ENCODE measurements around the gene SPECC1L.
A peak's percentile ranks its signal among the peaks of the same experiment; 100 is the strongest.
"Not testable (repeated sequence)": the region's sequence is repeated elsewhere in the genome, so short reads cannot be mapped to it uniquely, and the experiment has no call there.

SPECC1L gene

DNA sequence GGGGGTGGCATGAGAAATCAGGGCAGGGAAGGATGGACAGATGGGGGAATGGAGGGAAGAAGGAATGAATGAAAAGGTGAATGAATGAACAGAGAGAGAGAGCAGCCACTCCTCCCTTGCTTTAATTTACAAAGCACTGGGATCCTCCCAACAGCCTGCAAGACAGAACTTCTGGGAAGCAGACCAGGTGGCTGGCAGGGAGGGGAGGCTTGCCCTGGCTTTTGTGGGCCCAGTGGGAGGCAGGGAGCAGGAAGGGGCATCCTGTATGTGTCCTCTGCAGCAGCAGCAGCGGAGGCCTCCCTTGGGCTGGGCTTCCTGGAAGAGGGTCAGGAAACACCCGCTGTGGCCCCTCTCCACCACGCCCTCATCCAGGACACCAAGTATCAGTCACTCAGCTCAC, 27.2 kb upstream of the SPECC1L start:
- Mint-ChIP-seq H3K4me3 (peak overlapping the region; percentile 52), H3K27ac (peak overlapping the region; percentile 79), H3K4me1 (peaks cover 30% of the 10 kb centered on the region)
- H3K27me3 Mint-ChIP-seq, H3K36me3 Mint-ChIP-seq, H3K9me3 Mint-ChIP-seq, ATAC-seq: not testable (repeated sequence)

DNA sequence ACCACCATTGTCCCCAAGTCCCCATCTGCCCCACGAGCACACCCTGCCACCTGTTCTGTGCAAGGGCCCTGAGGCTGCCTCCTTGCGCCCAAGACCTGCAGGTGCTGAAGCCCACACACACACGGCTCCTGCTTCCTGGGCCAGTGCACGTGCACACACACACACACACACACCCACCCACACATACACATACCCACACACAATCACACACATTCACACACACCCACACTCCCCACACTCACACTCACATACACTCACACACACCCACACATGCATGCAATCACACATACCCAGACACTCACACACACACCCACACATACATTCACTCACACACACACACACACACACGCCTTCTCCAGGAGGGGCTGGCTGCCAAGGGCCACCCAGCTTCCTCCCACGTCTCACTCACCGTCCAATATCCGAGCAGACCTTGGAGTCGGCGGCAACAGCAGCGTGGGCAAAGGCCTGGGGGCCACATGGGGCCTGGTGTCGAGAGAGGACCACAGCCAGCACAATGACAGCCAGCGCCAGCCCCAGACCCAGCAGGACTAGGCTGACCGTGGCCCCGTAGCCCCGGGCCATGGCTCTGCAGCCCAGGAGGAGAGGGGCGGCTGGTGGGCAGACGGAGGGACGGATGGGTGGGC, 26.4 kb upstream of the SPECC1L start:
- Mint-ChIP-seq H3K9me3 (no peaks in the 10 kb centered on the region), H3K4me1 (peaks cover 30% of the 10 kb centered on the region), H3K4me3 (no peak overlapping the region), H3K27me3 (no peaks in the 10 kb centered on the region), H3K27ac (peak overlapping the region; percentile 14), H3K36me3 (no peaks in the 10 kb centered on the region)
- no peak for ATAC-seq

DNA sequence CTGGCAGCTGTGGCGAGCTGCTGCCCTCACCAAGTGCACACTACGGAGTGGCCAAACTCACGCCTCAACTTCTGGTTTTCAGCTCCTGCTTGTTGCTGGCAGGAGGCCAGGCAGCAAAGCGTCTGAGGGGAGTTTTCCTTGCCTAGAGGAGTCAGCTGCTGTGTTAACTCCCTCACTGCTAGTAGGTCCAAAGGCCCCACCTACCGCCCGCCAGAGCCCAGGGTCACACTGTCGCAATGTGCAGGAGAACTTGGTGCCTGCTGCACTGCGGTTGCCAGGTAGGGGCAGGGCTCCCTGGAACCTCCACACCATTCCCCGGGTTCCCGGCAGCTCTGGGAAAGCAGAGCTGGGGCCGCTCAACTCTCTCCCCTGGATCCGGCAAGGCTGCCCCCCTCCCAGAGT, 25.6 kb upstream of the SPECC1L start, which contains the start of gene GGT5:
Gene GGT5, minus strand, starts transcription at position 53 of the 402 bp plus-strand sequence. CDS start 357 bp downstream, outside the sequence.
- ATAC-seq, H3K4me3 Mint-ChIP-seq, H3K27me3 Mint-ChIP-seq, H3K36me3 Mint-ChIP-seq, H3K9me3 Mint-ChIP-seq: not testable (repeated sequence)
- Mint-ChIP-seq H3K4me1 (peaks cover 30% of the 10 kb centered on the region), H3K27ac (peak within 1 kb of the TSS; percentile 14)

DNA sequence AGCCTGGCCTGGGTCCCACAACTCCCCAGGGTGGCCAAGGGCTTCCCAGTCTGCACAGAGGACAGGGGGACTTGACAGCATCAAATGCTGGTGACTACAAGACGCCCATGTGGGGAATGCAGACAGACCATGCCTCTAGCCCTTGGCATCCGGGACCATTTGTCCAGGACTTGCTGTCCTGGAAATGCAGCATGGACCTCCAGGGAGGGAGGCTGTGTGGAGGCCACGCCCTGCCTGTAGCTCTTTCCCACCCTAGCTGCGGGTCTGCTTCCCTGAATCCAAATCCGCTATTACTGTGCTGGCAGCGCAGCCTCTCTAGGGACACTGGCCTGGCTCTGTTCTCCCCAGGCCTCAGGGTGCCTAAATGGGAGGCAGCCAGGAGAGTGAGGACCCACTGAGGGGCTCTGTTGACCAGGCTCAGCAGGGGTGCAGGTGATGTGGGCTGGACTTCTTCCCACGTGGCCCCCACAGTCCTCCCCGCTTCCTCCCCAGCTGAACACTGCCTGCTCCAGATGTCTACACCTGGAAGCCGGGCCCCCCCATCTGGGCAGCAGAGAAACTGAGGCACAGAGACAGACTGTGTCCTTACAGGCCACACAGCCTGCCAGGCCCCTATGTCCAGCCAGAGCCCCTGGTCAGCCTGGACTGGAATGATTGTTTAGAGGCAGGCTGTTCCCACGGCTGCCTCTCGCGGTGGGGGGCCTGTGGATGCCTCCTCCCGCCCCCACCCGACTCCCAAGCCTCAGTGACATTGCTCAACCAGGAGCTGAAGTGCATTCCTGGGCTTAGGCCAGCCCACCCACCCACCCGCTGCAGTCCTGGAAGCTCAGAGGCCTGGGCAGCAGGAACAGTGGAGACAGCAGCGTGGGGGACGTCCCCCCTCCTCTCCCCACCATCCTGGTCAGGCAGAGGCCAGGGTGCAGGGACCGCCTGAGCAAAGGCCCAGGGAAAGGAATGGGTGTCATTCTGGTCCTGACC, 24.8 kb upstream of the SPECC1L start:
- not testable (repeated sequence) for H3K4me3 Mint-ChIP-seq, H3K9me3 Mint-ChIP-seq, H3K27me3 Mint-ChIP-seq, ATAC-seq, H3K36me3 Mint-ChIP-seq, H3K27ac Mint-ChIP-seq
- peaks cover 30% of the 10 kb centered on the region for H3K4me1 Mint-ChIP-seq

DNA sequence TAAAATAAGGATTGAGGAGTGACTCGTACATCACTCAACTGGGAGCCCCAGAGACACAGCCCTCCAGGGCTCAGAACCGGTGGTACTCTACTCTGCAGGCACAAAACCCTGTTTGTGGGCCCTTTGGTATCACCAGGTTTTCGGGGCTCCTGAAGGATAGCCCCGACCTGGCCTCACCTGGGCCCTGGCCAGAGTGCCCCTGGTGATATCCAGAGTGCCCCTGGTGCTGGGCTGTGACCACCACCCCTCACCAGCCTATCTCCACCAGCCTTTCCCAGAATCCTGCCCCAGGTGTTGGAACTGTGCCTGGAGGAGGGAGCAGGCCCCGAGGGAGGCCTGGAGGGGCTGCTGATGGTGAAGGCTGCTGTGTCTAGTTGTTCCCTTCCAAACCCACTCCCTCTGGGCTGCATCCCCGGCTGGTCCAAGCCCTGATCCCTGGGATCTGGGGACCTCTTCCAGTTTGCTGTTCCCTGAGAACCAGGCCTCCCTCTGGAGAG, 23.6 kb upstream of the SPECC1L start:
- Mint-ChIP-seq H3K9me3 (no peaks in the 10 kb centered on the region), H3K4me1 (peaks cover 29% of the 10 kb centered on the region), H3K36me3 (no peaks in the 10 kb centered on the region), H3K27ac (no peak overlapping the region), H3K27me3 (no peaks in the 10 kb centered on the region), H3K4me3 (no peak overlapping the region)
- ATAC-seq, result no peak

DNA sequence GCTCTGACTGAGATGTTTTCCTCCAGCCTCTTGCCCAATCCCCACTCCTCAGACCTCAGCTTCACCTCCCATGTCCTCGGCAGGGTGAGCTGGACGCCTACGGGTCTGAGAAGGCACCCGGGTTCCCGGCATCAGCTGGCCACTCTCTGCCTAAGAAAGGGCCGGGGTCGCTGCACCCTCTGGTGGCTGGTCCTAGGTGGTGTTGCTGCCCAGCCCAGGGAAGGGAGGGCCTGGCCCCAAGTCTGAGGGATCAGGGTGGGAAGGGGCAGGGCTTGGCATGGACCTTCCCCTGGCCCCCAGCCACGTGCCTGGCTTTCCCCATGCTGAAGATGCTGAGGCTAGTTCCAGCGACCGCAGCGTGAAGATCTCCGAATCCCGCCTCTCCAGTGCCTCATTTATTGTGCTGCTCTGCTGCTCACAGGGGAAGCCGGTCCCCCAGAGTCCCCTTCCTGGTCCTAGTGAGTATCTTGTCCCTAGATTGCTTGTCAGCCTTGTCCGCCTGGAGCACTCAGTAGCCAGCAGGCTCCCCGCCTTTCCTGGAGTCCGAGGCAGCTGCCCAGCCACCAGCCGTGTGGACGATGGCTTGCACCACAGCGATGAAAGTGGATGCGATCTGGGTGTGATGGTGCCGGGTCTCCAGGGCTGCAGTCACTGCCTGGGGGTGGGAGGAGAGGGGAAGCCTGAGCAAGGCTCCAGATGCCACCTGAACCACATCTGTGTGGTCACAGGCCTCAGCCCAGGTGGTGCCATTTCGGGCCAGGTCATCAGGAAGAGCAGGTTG, 22.9 kb upstream of the SPECC1L start:
- no peak overlapping the region for H3K27ac Mint-ChIP-seq
- peaks cover 22% of the 10 kb centered on the region for H3K4me1 Mint-ChIP-seq
- no peak overlapping the region for H3K4me3 Mint-ChIP-seq
- no peaks in the 10 kb centered on the region for H3K27me3 Mint-ChIP-seq
- no peaks in the 10 kb centered on the region for H3K9me3 Mint-ChIP-seq
- peak; percentile 65 for ATAC-seq
- H3K36me3 Mint-ChIP-seq, result no peaks in the 10 kb centered on the region

DNA sequence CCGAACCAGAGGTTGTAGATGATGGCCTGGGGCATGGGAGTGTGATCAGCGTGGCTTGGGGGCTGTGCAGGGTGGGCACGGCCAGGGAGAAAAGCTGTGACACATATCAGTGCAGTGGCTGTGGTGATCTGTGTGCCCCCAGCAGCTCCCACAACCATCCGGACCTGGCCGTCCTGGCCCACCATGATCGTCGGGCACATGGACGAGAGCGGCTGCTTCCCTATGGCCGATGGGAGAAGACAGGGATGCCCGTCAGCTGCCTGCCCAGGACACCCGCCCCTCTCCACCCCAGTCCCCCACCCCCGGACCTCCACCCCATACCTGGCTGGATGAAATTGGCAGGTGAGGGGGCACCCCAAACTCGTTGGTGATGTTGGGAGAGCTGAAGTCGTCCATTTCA, 22.0 kb upstream of the SPECC1L start:
- peaks cover 13% of the 10 kb centered on the region for H3K4me1 Mint-ChIP-seq
- not testable (repeated sequence) for ATAC-seq, H3K36me3 Mint-ChIP-seq, H3K9me3 Mint-ChIP-seq, H3K27ac Mint-ChIP-seq, H3K27me3 Mint-ChIP-seq, H3K4me3 Mint-ChIP-seq

DNA sequence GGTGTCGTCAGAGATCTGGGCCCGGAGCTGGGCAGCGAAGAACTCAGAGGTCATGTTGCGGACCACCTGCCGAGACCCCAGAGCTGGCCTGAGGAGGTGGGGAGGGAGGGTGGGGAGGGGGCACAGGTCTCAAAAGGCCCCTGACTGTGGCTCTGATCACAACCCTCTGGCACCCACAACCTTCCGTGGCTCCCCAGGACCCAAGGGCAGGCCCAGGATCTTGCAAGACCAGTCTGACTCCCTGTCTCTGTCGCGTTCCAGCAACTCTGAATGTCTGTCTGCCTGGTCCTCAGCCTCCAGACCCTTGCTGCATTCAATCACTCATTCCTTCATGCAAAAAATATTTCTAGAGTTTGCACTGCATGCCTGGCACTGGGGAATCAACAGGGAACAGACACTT, 21.2 kb upstream of the SPECC1L start:
- not testable (repeated sequence) for H3K27me3 Mint-ChIP-seq, H3K9me3 Mint-ChIP-seq, H3K27ac Mint-ChIP-seq, H3K4me3 Mint-ChIP-seq, ATAC-seq, H3K4me1 Mint-ChIP-seq, H3K36me3 Mint-ChIP-seq

DNA sequence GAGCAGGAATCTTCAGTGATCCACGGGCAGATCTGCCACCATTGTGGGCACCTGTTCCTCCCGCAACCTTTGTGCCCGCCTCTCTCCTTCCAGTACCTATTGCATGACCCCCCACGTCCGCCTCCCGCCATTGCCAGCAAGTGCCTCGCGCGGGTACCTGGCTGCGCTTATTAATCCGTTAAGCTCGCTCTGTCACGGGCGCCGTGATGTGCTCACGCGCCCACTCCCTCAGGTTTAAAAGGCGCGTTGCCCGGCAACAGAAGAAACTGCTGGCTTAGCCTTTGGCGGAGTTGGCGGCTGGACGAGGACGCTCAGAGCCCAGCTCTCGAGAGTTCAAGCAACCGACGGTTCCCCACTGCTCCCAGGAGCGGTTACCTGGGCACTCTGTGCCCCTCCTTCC, 19.3 kb upstream of the SPECC1L start:
- H3K27me3 Mint-ChIP-seq, ATAC-seq, H3K4me3 Mint-ChIP-seq, H3K4me1 Mint-ChIP-seq, H3K36me3 Mint-ChIP-seq, H3K9me3 Mint-ChIP-seq, H3K27ac Mint-ChIP-seq: not testable (repeated sequence)

DNA sequence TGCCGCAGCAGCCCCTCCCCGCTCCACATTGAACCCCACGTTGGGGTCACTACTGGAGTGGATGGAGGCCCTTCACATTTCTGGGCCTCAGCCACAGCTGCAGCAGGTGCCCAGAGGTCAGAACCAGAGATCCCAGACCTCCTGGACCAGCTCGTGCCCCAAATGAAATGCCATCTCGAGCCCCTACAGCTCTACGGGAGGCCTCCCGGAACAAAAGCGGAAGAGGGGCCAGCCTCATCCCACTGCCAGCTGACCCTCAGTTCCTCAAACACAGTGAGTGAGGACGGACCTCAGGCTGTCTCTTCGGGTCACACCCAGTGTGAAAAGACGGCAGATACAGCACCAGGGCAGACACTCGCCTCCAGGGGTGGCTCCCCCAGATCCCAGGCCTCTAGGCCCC, 17.5 kb upstream of the SPECC1L start:
- not testable (repeated sequence) for H3K4me1 Mint-ChIP-seq, H3K4me3 Mint-ChIP-seq, H3K27me3 Mint-ChIP-seq, H3K9me3 Mint-ChIP-seq, ATAC-seq, H3K36me3 Mint-ChIP-seq, H3K27ac Mint-ChIP-seq

DNA sequence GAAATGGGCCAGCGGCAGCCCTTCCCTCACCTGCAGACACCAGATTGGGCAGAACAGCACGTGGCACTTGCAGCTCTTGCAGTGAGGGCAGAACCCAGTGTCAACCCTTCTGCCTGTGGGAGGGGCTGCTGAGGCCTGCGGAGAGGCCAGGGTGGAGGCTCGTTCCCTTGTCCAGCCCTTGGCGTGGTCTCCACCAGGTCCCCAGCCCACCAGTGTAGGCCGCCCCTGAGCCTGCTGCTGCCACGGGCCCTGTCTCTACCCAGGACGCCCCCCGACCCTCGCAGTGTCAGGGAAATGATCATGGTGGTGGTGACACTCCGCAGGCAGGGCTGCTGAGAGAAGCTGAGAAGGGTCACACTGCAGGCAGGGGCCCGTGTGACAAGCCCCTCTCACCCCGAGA, 14.5 kb upstream of the SPECC1L start:
- ATAC-seq, H3K4me1 Mint-ChIP-seq, H3K9me3 Mint-ChIP-seq, H3K4me3 Mint-ChIP-seq, H3K27me3 Mint-ChIP-seq, H3K27ac Mint-ChIP-seq, H3K36me3 Mint-ChIP-seq: not testable (repeated sequence)

DNA sequence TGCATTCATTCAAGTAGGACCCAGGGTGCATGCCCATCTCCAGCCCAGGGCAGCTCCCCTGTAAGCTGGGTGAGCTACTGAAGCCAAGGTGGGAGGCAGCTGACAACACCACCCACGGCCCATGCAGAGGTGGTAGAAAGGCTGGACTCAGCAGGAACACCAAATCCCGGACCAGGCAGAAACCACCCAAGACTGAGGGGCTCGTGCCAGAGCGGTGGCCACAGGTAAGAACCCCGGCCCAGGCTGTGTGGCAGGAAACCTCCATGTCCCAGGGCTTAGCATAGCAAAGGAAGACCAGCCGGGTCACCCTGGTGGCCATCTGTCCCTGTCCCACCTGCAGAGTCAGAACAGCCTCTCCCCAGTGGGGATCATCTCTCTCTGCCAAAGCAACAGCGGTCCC, 13.9 kb upstream of the SPECC1L start:
- not testable (repeated sequence) for H3K4me1 Mint-ChIP-seq, H3K27ac Mint-ChIP-seq, H3K27me3 Mint-ChIP-seq, ATAC-seq, H3K4me3 Mint-ChIP-seq, H3K36me3 Mint-ChIP-seq, H3K9me3 Mint-ChIP-seq

DNA sequence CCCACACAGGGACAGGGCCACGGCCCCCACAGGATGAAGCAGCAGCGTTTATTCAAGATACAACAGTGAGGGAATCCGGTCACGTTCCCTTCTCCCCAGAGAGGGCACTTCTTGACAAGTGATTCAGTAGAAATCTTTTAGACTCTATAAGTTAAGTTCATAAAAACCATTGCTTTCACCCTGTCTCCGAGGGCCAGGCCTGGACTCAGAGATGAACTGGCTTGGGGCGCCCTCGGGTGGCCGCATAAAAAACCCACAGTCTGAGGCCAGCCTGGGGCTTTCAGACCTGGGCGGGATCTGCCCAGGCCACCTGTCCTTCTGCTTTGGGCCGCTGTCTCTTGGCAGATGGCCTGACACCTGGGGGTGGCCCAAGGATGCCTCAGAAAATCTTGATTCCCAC, 11.2 kb upstream of the SPECC1L start:
- not testable (repeated sequence) for ATAC-seq, H3K9me3 Mint-ChIP-seq, H3K27ac Mint-ChIP-seq, H3K4me3 Mint-ChIP-seq, H3K27me3 Mint-ChIP-seq, H3K36me3 Mint-ChIP-seq
- peaks cover 13% of the 10 kb centered on the region for H3K4me1 Mint-ChIP-seq

DNA sequence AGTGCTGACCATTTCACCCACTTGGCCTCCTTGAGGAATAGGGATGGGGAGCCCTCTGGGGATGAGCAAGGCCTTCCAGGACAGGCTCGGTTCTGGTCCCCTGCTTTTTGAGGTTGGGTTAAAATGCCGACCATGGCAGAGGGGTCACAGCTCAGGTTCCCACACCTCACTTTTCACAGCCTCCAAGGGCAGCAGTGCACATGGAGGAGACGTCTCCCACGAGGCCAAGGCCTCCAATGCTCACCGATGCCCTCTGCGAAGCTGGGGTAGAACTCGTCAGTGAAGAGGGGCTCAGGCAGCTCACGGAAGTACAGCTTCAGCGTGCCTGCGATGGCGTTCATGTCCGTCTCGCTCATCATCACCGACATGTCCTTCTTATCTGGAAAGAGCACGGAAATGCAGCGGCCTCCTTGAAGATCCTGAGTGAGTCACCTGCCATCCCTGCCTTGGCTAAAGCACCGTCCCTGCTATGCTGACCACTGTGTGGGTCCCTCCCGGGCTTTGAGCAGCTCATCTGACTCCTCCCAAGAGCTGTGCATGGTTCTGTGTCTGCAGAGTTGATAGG, 8.4 kb upstream of the SPECC1L start:
- H3K36me3 Mint-ChIP-seq, H3K27me3 Mint-ChIP-seq, H3K27ac Mint-ChIP-seq, H3K9me3 Mint-ChIP-seq, ATAC-seq, H3K4me3 Mint-ChIP-seq: not testable (repeated sequence)
- peaks cover 27% of the 10 kb centered on the region for H3K4me1 Mint-ChIP-seq

DNA sequence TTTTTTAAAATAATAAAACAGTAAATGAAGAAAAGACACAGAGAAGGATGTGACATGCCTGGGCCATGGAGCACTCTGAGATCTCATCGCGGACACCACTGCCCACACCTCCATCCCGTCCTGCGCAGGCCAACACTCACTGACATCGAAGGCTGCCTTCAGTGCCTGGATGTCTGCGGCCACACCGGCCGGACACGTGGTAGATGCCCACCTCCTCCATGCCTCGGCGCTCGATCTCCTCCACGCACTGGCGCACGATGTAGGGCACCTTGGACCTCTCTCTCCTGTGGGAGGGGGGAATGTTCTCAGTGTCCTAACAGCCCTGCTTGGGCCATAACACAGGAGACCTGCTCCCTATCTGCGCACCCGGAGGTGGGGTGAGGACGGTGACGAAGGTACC, 7.2 kb upstream of the SPECC1L start:
- H3K27me3 Mint-ChIP-seq, H3K4me3 Mint-ChIP-seq, H3K36me3 Mint-ChIP-seq, H3K27ac Mint-ChIP-seq, H3K9me3 Mint-ChIP-seq, ATAC-seq: not testable (repeated sequence)
- H3K4me1 Mint-ChIP-seq, result peaks cover 27% of the 10 kb centered on the region

All from stimulated activated memory B cell treated with anti-CD40 and anti-IgM and Interleukin-4, amounts not matched to agents 10 μg/mL and 1 μg/mL and 100 μg/mL, for 72 hours (primary cell).